Activated CD8-positive, alpha-beta memory T cell treated with anti-CD3 and anti-CD28 coated beads, Interleukin-2, amount 10 ng/mL, durations not matched to agents 7 days and 5 days (primary cell): ENCODE data around the gene BTF3L4. TPM values are rescaled to one million over a fixed set of nuclear protein-coding genes. Genes with fewer than 3 reads are reported as not detected.
A peak's percentile ranks its signal among the peaks of the same experiment; 100 is the strongest.
"Not testable (repeated sequence)": the region's sequence is repeated elsewhere in the genome, so short reads cannot be mapped to it uniquely, and the experiment has no call there.

Experiments
- ATAC-seq: fragments of 150-1000 bp; cut with Tn5 transposase; one replicate; pipeline ENCODE4 v1.10.0; 2021; ENCODE audit warnings: moderate library complexity
- CTCF ChIA-PET: fragments of 350-600 bp; sonication (Branson Sonifier 250); formaldehyde crosslinking; loops from one replicate; lab custom pipeline; 2021; ENCODE audit warnings: antibody characterized with exemption; lab: Charles Lee
- DNase-seq: peaks from one replicate; pipeline ENCODE4 v3.0.0-alpha.2; 2020
- H3K27ac Mint-ChIP-seq: one replicate; pipeline ENCODE4 v1.8.0; 2021; ENCODE audit warnings: mild to moderate bottlenecking, mixed read lengths
- H3K27me3 Mint-ChIP-seq: one replicate; pipeline ENCODE4 v1.8.0; 2021; ENCODE audit warnings: mixed read lengths
- H3K36me3 Mint-ChIP-seq: one replicate; pipeline ENCODE4 v1.8.0; 2021; ENCODE audit warnings: mild to moderate bottlenecking, mixed read lengths
- H3K4me1 Mint-ChIP-seq: one replicate; pipeline ENCODE4 v1.8.0; 2021; ENCODE audit warnings: mixed read lengths
- H3K4me3 Mint-ChIP-seq: one replicate; pipeline ENCODE4 v1.8.0; 2021; ENCODE audit warnings: mild to moderate bottlenecking, moderate library complexity, mixed read lengths
- H3K9me3 Mint-ChIP-seq: one replicate; pipeline ENCODE4 v1.8.0; 2022; ENCODE audit warnings: low read depth, mixed read lengths
- total RNA-seq, 2 experiments: library from RNA; stranded (reverse); gene quantifications; one replicate each; pipeline ENCODE4 v1.2.3, GENCODE V29; 2021

Gene BTF3L4
- total RNA-seq, 2 experiments from 2014 or later, result 25.6 to 31.5 TPM

DNA sequence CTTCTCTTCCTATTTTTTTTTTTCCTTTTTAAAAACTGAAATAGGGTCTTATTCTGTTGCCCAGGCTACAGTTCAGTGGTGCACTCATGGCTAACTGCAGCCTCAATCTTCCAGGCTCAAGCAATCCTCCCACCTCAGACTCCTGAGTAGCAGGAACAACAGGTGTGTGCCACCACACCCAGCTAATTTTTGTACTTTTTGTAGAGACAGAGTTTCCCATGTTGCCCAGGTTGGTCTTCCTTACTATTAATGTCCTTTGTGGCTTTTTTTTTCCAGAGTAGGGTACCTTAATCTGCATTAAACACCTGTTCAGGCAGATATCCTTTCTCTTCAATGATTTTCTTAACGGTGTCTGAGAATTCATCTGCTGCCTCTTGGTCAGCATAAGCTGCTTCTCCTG lies 18.2 kb upstream of the BTF3L4 start:
- H3K4me1 Mint-ChIP-seq, result peaks cover 10% of the 10 kb centered on the region
- H3K9me3 Mint-ChIP-seq, result no peaks in the 10 kb centered on the region
- H3K36me3 Mint-ChIP-seq, result peaks cover 18% of the 10 kb centered on the region
- no peak overlapping the region for H3K4me3 Mint-ChIP-seq
- no peak for DNase-seq
- H3K27me3 Mint-ChIP-seq, result no peaks in the 10 kb centered on the region
- H3K27ac Mint-ChIP-seq, result no peak overlapping the region
- CTCF ChIA-PET, result no interaction called here
- no peak for ATAC-seq

DNA sequence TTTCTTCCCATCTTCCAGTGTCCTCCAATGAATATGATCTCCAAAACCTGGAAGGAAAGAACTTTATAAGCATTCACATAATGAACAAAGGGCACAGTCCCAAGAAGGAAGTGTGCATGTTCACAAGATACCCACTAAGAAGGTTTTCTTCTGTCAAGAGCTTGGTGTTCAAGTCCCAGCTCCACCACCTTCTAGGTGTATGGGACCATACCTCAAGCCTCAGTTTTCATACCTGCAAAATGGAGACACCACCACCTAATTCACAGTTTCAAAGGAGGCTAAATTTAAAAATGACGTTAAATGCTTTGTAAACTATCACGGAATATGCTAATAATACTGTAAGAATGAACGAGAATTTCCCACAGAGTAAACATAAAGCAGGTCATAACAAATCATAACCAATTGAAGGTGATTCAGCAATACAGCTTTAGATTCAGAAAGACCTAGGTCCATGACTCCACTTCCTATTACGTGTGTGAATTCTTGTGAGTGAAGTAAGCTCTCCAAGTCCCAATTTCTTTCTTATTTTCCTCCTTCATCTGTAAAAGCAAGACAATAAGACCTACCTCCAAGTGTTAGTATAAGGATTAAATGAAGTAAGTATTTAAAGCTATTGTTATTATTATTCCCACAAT lies 14.4 kb upstream of the BTF3L4 start:
- no peak for DNase-seq
- Mint-ChIP-seq H3K4me1 (no peaks in the 10 kb centered on the region), H3K36me3 (peaks cover 22% of the 10 kb centered on the region), H3K27me3 (no peaks in the 10 kb centered on the region), H3K4me3 (no peak overlapping the region), H3K27ac (no peak overlapping the region), H3K9me3 (no peaks in the 10 kb centered on the region)
- CTCF ChIA-PET, result no interaction called here
- ATAC-seq, result no peak

DNA sequence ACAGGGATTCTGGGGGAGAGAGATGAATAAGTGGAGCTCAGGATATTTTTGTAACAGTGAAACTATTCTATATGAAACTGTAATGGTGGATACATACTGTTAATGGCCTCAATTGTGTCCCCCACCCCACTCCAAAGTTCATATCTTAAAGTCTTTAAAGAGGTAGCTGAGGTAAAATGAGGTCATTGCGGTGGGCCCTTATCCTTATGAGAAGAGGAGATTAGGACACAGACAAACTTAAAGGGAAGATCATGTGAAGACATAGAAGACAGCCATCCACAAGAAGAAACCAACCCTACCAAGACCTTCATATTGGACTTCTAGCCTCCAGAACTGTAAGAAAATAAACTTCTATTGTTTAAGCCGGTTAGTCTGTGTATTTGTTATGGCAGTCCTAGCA lies 10.9 kb upstream of the BTF3L4 start:
- CTCF ChIA-PET, result no interaction called here
- Mint-ChIP-seq H3K9me3 (no peaks in the 10 kb centered on the region), H3K4me3 (no peak overlapping the region), H3K36me3 (peaks cover 22% of the 10 kb centered on the region), H3K27ac (no peak overlapping the region), H3K4me1 (no peaks in the 10 kb centered on the region), H3K27me3 (no peaks in the 10 kb centered on the region)
- no peak for DNase-seq
- ATAC-seq, result no peak

DNA sequence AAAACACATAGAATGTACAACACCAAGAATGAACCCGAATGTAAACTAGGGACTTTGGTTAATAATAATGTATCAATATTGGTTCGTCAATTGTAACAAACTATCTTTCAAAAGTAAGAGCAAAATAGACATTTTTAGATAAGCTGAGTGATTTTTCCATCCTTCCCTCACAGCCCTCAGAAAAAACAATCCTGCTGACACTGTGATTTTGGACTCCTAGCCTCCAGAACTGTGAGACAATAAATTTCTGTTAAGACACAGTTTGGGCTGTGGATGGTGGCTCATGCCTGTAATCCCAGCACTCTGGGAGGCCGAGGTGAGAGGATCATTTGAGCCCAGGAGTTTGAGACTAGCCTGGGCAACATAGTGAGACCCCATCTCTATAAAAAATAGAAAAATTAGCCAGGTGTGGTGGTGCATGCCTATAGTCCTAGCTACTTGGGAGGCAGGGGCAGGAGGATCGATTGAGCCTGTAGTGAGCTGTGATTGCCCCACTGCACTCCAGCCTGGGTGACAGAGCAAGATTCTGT lies 10.4 kb upstream of the BTF3L4 start:
- H3K4me1 Mint-ChIP-seq, result not testable (repeated sequence)

DNA sequence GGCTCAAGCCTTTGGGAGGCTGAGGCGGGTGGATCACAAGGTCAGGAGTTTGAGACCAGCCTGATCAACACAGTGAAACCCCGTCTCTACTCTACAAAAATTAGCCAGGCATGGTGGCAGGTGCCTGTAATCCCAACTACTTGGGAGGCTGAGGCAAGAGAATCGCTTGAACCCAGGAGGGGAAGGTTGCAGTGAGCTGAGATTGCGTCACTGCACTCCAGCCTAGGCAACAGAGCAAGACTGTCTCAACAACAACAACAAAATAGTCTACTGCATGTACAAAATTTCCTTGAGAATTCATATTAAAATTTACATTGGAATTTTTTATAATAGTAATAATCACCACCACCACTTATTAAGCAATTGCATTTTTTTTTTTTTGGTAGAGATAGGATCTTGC lies 6.8 kb upstream of the BTF3L4 start:
- H3K27ac Mint-ChIP-seq, H3K9me3 Mint-ChIP-seq, H3K27me3 Mint-ChIP-seq, DNase-seq, ATAC-seq, H3K4me3 Mint-ChIP-seq: not testable (repeated sequence)
- Mint-ChIP-seq H3K4me1 (peaks cover 20% of the 10 kb centered on the region), H3K36me3 (peaks cover 25% of the 10 kb centered on the region)
- CTCF ChIA-PET, result interaction anchor here (1.4 kb wide), 1 partner anchor 15 kb away, joined by 4 read pairs; no protein-coding TSS in a partner anchor

More for the DNA sequence above, 10.4 kb upstream of the BTF3L4 start:
- H3K9me3 Mint-ChIP-seq, H3K4me3 Mint-ChIP-seq, CTCF ChIA-PET, H3K27ac Mint-ChIP-seq, DNase-seq, H3K27me3 Mint-ChIP-seq, ATAC-seq: not testable (repeated sequence)
- peaks cover 24% of the 10 kb centered on the region for H3K36me3 Mint-ChIP-seq

DNA sequence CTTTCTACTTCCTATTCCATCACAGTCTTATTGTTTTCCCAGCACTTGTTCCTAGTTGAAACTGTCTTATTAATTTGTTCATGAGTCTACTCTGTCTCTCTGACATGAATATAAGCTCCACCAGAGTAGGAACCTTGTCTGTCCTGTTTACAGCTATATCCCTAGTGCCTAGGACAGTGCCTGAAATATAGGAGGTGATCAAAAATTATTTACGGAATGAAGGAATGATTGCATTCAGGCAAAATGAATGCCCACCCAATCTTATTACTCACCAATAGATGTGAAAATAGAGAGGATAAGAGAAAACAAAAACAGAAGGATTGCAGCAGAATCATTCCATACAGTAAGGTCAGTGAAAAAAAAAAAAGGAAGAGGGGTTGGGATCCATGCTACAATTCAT lies 2.2 kb upstream of the BTF3L4 start:
- CTCF ChIA-PET, result no interaction called here
- Mint-ChIP-seq H3K4me3 (peak overlapping the region; percentile 98), H3K4me1 (peaks cover 39% of the 10 kb centered on the region), H3K27ac (peak overlapping the region; percentile 97), H3K27me3 (no peaks in the 10 kb centered on the region), H3K36me3 (peaks cover 18% of the 10 kb centered on the region), H3K9me3 (no peaks in the 10 kb centered on the region)
- DNase-seq (no peak), ATAC-seq (no peak)

DNA sequence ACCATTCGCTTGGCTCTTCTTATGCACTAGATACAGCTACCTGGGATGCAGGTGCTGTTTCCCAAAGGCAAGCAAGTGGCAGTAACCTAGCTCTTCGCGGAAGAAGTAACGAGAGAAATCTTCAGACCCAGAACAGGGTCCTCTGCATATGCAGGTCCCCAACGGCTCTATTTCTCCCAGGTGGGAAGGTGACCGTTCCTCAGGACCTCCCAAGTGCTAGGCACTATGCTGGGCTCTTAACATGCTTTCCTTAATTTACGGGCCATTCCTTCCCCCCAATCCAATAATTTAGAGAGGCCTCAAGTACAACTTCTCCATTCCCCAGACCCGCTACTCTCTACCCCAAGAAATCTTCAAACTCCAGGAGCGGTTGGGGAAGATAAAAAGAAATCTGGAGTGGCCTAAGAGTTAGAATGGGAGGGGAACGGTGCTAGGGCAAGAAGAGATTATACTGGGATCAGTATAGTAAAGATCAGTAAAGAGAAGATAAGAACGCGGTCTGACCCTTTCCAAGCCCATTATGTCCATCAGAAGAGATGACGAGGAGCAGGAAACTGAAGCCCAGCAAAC lies 1.5 kb upstream of the BTF3L4 start:
- CTCF ChIA-PET, result no interaction called here
- peaks cover 45% of the 10 kb centered on the region for H3K4me1 Mint-ChIP-seq
- ATAC-seq, result no peak

DNA sequence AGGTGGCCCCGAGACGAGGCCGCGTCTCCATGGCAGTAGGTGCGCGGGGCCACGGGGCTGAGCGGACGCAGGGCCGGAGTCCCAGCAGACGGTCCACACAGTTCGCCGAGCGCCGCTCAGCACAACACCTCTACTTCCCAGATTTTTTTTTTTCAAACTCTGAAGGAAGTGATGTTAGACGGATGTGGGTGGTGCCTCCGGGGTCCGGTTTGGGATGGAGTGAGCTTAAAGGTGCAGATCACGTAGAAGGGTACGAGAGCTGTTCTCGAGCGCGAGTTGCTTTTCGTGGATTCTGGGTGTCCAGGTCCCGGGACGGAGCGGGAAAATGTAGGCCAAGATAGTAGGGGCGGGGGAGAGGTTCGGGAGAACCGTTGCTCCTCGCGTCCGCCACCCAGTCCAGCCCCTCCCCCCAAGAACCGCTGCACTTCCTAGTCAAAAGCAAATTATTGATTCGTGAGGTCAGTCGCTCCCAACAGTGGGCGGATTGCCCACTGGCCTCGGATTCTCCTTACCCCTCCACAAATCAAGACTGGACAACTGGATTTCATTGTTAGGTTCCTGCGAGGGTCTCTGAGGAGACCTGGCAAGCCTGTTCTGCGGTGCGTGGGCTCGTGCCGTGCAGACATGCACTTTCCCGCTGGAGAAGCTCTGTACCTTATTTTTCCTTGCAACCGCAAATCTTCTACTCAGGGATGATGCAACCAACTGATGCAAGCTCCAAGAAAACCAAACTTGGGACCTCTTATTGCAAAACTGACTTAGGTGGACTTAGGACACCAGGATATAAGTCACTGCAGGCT lies 829 bp upstream of the BTF3L4 start, which contains the start of gene TXNDC12:
Gene TXNDC12, minus strand, starts transcription at position 126 of the 800 bp plus-strand sequence. Its CDS starts 95 bp downstream, at position 31.
- CTCF ChIA-PET, result no interaction called here
- H3K27me3 Mint-ChIP-seq, result no peaks in the 10 kb centered on the region
- no peaks in the 10 kb centered on the region for H3K9me3 Mint-ChIP-seq
- DNase-seq (peak; percentile 82), ATAC-seq (peak; percentile 48)
- H3K4me3 Mint-ChIP-seq, result peak within 1 kb of the TSS; percentile 98
- peaks cover 23% of the 10 kb centered on the region for H3K36me3 Mint-ChIP-seq
- peaks cover 48% of the 10 kb centered on the region for H3K4me1 Mint-ChIP-seq
- H3K27ac Mint-ChIP-seq, result peak within 1 kb of the TSS; percentile 97

More for the DNA sequence above, 1.5 kb upstream of the BTF3L4 start:
- H3K27me3 Mint-ChIP-seq, result no peaks in the 10 kb centered on the region
- peak overlapping the region; percentile 97 for H3K27ac Mint-ChIP-seq
- no peaks in the 10 kb centered on the region for H3K9me3 Mint-ChIP-seq
- peaks cover 22% of the 10 kb centered on the region for H3K36me3 Mint-ChIP-seq
- DNase-seq, result no peak
- H3K4me3 Mint-ChIP-seq, result peak overlapping the region; percentile 98

DNA sequence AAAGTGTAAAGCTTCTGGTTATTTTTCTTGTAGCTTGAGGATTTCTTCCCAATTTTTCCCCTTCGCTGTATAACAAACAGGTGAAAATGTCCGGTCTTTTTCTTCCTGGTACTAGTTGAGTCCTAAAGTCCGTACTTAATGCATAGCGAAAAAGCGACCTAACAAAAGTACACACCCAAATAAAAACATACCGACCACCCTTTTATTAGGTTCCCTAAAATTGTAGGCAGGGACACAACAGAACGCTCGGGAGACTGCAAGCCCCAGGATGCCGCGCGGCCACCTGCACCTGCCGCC lies 281 bp upstream of the BTF3L4 start:
- CTCF ChIA-PET, result no interaction called here
- Mint-ChIP-seq H3K36me3 (peaks cover 27% of the 10 kb centered on the region), H3K27me3 (no peaks in the 10 kb centered on the region), H3K27ac (peak overlapping the region; percentile 97), H3K4me1 (peaks cover 52% of the 10 kb centered on the region), H3K9me3 (no peaks in the 10 kb centered on the region), H3K4me3 (peak overlapping the region; percentile 98)
- DNase-seq (no peak), ATAC-seq (no peak)

DNA sequence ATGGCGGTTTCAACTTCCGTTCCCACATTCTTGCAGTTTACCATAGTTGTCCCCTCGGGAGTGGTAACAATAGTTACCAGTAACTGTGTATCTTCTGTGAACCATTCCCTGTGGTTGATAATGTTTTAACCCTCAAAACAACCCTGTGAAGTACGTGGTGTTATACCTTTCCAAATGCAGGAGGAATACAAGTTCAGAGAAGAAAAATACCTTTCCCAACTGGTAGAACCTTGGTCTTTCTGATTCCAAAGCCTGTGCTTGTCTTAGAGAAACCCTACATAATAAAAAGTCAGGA lies 789 bp downstream of the BTF3L4 start:
- Mint-ChIP-seq H3K36me3 (peaks cover 27% of the 10 kb centered on the region), H3K9me3 (no peaks in the 10 kb centered on the region), H3K4me3 (peak overlapping the region; percentile 98), H3K27ac (peak overlapping the region; percentile 94), H3K4me1 (peaks cover 50% of the 10 kb centered on the region), H3K27me3 (no peaks in the 10 kb centered on the region)
- CTCF ChIA-PET, result interaction anchor here (1.0 kb wide), 1 partner anchor 15 kb away, joined by 4 read pairs; no protein-coding TSS in a partner anchor
- ATAC-seq, result no peak
- no peak for DNase-seq

DNA sequence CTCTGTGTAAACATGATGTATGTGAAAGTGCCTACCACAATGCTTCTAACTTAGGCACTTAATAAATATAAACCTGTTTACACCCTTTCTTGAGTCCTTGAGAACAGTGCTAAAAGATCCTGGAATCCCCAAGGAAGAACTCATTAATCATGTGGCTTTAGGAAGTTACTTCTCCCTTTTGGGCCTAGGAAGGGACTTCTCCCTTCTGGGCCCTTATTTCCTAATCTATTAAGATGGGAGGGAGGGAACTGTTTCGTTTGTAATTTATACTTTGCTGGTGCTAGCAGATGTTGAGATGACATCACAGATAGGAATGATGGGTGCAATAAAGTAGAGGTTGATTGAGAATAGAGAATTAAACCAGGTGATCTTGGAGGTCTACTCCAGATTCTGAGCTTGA lies 1.2 kb downstream of the BTF3L4 start:
- CTCF ChIA-PET, result interaction anchor here (1.0 kb wide), 1 partner anchor 15 kb away, joined by 4 read pairs; no protein-coding TSS in a partner anchor
- Mint-ChIP-seq H3K9me3 (no peaks in the 10 kb centered on the region), H3K4me3 (peak overlapping the region; percentile 98), H3K36me3 (peaks cover 27% of the 10 kb centered on the region), H3K4me1 (peaks cover 48% of the 10 kb centered on the region), H3K27me3 (no peaks in the 10 kb centered on the region), H3K27ac (peak overlapping the region; percentile 94)
- DNase-seq (no peak), ATAC-seq (no peak)

DNA sequence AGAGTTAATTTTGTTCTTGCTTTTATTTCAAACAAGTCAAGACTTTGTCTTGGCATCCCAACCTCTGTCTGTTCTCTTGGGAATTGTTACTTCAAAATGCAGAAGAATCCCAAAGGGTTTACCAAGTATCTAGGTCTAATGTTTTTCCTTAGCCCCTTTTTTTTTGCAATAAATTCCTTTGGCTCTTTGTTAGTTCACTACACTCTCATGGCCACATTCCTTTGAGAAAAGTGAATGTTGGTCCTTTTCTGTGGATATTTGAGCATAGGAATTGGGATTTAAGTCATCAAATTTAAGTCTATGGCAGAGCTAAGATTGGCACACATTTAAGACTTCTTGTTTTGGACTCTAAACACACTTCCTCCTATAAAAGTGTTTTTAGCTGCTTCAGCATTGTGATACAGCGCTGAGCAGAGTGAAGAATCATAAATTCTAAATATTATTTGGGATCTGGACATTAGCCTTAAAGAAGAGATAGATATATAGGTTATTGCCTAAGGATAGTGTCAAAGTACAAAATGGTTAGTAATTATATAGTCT lies 1.9 kb downstream of the BTF3L4 start:
- Mint-ChIP-seq H3K27me3 (no peaks in the 10 kb centered on the region), H3K27ac (no peak overlapping the region), H3K36me3 (peaks cover 29% of the 10 kb centered on the region), H3K4me3 (peak overlapping the region; percentile 98), H3K9me3 (no peaks in the 10 kb centered on the region), H3K4me1 (peaks cover 45% of the 10 kb centered on the region)
- ATAC-seq (no peak), DNase-seq (no peak)
- CTCF ChIA-PET, result interaction anchor here (0.6 kb wide), 1 partner anchor 38 kb away, joined by 3 read pairs; no protein-coding TSS in a partner anchor

DNA sequence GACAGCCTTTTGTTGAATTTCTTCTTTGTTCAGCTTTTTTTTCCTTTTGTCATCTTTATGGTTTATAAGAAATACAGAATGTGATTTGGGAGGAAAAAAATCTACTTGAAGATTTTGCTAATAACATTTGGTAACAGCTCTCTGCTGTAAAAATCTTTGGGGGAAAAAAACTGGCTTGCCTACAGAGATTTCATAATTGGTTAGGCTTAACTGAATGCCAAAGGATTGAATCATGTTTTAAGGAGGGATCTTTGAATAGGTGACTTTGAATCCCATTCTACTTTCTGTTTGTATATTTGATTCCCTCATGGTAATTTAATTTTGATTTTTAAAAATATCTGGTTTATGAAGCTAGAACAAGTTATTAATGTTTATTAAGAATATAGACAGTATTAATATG lies 3.2 kb downstream of the BTF3L4 start:
- H3K4me1 Mint-ChIP-seq, result peaks cover 33% of the 10 kb centered on the region
- H3K27me3 Mint-ChIP-seq, result no peaks in the 10 kb centered on the region
- no peak overlapping the region for H3K27ac Mint-ChIP-seq
- CTCF ChIA-PET, result no interaction called here
- no peak for DNase-seq
- H3K9me3 Mint-ChIP-seq, result no peaks in the 10 kb centered on the region
- ATAC-seq, result no peak
- no peak overlapping the region for H3K4me3 Mint-ChIP-seq
- peaks cover 33% of the 10 kb centered on the region for H3K36me3 Mint-ChIP-seq
